ENCODE measurements around the gene ANAPC2. TPM values are rescaled to one million over a fixed set of nuclear protein-coding genes. Genes with fewer than 3 reads are reported as not detected.
A peak's percentile ranks its signal among the peaks of the same experiment; 100 is the strongest.

ANAPC2 gene
- polyA plus RNA-seq, 3 donors: 1.9 to 76.8 (median 2.0) TPM

DNA sequence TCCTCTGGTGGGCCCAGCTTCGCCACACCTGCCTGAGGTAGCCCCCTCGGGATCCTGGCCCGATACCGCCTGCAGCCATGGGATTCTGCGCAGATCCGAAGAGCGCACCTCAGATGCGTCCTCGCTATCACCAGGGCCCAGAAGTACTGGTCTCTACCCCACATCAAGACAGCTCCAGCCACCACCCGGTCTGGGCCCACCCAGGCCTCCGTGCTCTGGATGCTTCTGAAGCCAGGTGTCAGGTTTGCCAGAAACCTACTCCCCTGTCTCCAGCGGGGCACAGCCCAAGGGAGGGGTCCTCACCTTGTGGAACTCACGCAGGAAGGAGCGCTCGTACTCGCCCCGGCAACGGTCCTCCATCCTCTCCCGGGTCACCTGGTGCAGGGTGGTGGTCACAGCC lies 2.4 kb downstream of the ANAPC2 start:
- Histone ChIP-seq H2AFZ (ENCODE audit: insufficient read depth, low read depth, low read length, poor library complexity, severe bottlenecking) (no peak overlapping the region), H3K4me3 (replicated peaks in 1 of 3; ENCODE audit: low read depth in 2 of 3, low read length in 3 of 3) (no peak overlapping the region), H3K27ac (ENCODE audit: low read depth in 1 of 2, low read length in 2 of 2) (no peak overlapping the region), H3K4me1 (ENCODE audit: control insufficient read depth in 1 of 2, insufficient read depth in 2 of 2, low read length in 2 of 2) (peaks cover 28 to 39% of the 10 kb centered on the region in 2 donors), H3K9me3 (replicated peaks in 1 of 2; ENCODE audit: control insufficient read depth in 1 of 2, insufficient read depth in 1 of 2, low read length in 2 of 2) (no peaks in the 10 kb centered on the region), H3K36me3 (replicated peaks in 1 of 2; ENCODE audit: control insufficient read depth in 1 of 2, insufficient read depth in 2 of 2, low read length in 2 of 2) (peaks cover 66 to 67% of the 10 kb centered on the region in 2 donors), H3K79me2 (ENCODE audit: insufficient read depth, low read length) (peaks cover 44% of the 10 kb centered on the region), H3K9ac (ENCODE audit: insufficient read depth, low read length, poor library complexity, severe bottlenecking) (no peak overlapping the region), H3K27me3 (ENCODE audit: control insufficient read depth in 2 of 2, insufficient read depth in 2 of 2, low read length in 2 of 2) (no peaks in the 10 kb centered on the region), H3K4me2 (replicated peaks; ENCODE audit: extremely low read depth, low read length, poor library complexity, severe bottlenecking) (no peak overlapping the region), H4K20me1 (ENCODE audit: insufficient read depth, low read length) (peaks cover 21% of the 10 kb centered on the region)
- H3K9me3 Mint-ChIP-seq: peaks cover 0 to 2% (median 0%) of the 10 kb centered on the region in 7 donors
- DNase-seq: no peak
- peak overlapping the region in 1 of 7 donors; percentile 12 for H3K27ac Mint-ChIP-seq
- H3K4me3 Mint-ChIP-seq: no peak overlapping the region
- H3K4me1 Mint-ChIP-seq: peaks cover 32% of the 10 kb centered on the region
- TF ChIP-seq, protein P1, sequence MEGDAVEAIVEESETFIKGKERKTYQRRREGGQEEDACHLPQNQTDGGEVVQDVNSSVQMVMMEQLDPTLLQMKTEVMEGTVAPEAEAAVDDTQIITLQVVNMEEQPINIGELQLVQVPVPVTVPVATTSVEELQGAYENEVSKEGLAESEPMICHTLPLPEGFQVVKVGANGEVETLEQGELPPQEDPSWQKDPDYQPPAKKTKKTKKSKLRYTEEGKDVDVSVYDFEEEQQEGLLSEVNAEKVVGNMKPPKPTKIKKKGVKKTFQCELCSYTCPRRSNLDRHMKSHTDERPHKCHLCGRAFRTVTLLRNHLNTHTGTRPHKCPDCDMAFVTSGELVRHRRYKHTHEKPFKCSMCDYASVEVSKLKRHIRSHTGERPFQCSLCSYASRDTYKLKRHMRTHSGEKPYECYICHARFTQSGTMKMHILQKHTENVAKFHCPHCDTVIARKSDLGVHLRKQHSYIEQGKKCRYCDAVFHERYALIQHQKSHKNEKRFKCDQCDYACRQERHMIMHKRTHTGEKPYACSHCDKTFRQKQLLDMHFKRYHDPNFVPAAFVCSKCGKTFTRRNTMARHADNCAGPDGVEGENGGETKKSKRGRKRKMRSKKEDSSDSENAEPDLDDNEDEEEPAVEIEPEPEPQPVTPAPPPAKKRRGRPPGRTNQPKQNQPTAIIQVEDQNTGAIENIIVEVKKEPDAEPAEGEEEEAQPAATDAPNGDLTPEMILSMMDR (IDR thresholded peaks at IDR 0.05): no peak
- intact Hi-C loops (cut with micrococcal nuclease): loop anchor here in 1 of 2 donors (5.0 kb wide), 1 partner anchor 51 kb away; no protein-coding TSS in a partner anchor
- peaks cover 48 to 77% of the 10 kb centered on the region in 2 donors for H3K36me3 Mint-ChIP-seq
- no peaks in the 10 kb centered on the region for H3K27me3 Mint-ChIP-seq (ENCODE audit: low read depth in 3 of 3)
- WGBS (ENCODE audit: insufficient coverage): 98% methylated on average over 16 of the region's 19 CpGs

- Histone ChIP-seq H3K27me3 (ENCODE audit: control insufficient read depth in 2 of 2, insufficient read depth in 2 of 2, low read length in 2 of 2) (no peaks in the 10 kb centered on the region), H3K36me3 (replicated peaks in 1 of 2; ENCODE audit: control insufficient read depth in 1 of 2, insufficient read depth in 2 of 2, low read length in 2 of 2) (peaks cover 67 to 70% of the 10 kb centered on the region in 2 donors), H3K9me3 (replicated peaks in 1 of 2; ENCODE audit: control insufficient read depth in 1 of 2, insufficient read depth in 1 of 2, low read length in 2 of 2) (no peaks in the 10 kb centered on the region), H4K20me1 (ENCODE audit: insufficient read depth, low read length) (peaks cover 12% of the 10 kb centered on the region), H2AFZ (ENCODE audit: insufficient read depth, low read depth, low read length, poor library complexity, severe bottlenecking) (no peak overlapping the region), H3K79me2 (ENCODE audit: insufficient read depth, low read length) (peaks cover 36% of the 10 kb centered on the region), H3K27ac (ENCODE audit: low read depth in 1 of 2, low read length in 2 of 2) (no peak overlapping the region), H3K4me2 (replicated peaks; ENCODE audit: extremely low read depth, low read length, poor library complexity, severe bottlenecking) (no peak overlapping the region), H3K4me1 (ENCODE audit: control insufficient read depth in 1 of 2, insufficient read depth in 2 of 2, low read length in 2 of 2) (peaks cover 26 to 34% of the 10 kb centered on the region in 2 donors), H3K9ac (ENCODE audit: insufficient read depth, low read length, poor library complexity, severe bottlenecking) (no peak overlapping the region), H3K4me3 (replicated peaks in 1 of 3; ENCODE audit: low read depth in 2 of 3, low read length in 3 of 3) (no peak overlapping the region)
- 97% methylated on average over 44 of the region's 48 CpGs for WGBS (ENCODE audit: insufficient coverage)
- peaks cover 27% of the 10 kb centered on the region for H3K4me1 Mint-ChIP-seq
- TF ChIP-seq, protein P1 (IDR thresholded peaks at IDR 0.05): no peak
- H3K36me3 Mint-ChIP-seq: peaks cover 47 to 76% of the 10 kb centered on the region in 2 donors
- H3K4me3 Mint-ChIP-seq: no peak overlapping the region
- no peak overlapping the region for H3K27ac Mint-ChIP-seq
- no peak for DNase-seq
- intact Hi-C loops (cut with micrococcal nuclease): loop anchor here (5.0 kb wide), 2 partner anchors 52 to 68 kb away; no protein-coding TSS in a partner anchor
- H3K27me3 Mint-ChIP-seq (ENCODE audit: low read depth in 3 of 3): peaks cover 0 to 1% (median 0%) of the 10 kb centered on the region in 3 donors
- H3K9me3 Mint-ChIP-seq: no peaks in the 10 kb centered on the region
Observed at GRCh38 chr9:137184881-137185660, 3.3 kb downstream of the ANAPC2 start.

Measured in CD14-positive monocyte (primary cell).